GM10266 (cell line): ENCODE data around the gene ZFP64.

Experiments
- DNase-seq: peaks from one replicate; pipeline ENCODE4 v3.0.0; 2012; ENCODE audit errors: extremely low spot score
- CTCF ChIP-seq: IDR thresholded peaks from 2 replicates; pipeline ENCODE4 v1.5.1; 2012; ENCODE audit warnings: mild to moderate bottlenecking, low read depth; ENCODE audit not compliant: control insufficient read depth, insufficient read depth; ENCODE audit errors: missing control alignments

Gene ZFP64

GRCh38 chr20:52132337-52132736 lies 59.2 kb downstream of the ZFP64 start:
- no peak for TF ChIP-seq CTCF
- DNase-seq: no peak

- no peak for TF ChIP-seq CTCF
- no peak for DNase-seq
Observed at GRCh38 chr20:52131048-52131643, 60.4 kb downstream of the ZFP64 start.

- no peak for TF ChIP-seq CTCF
- no peak for DNase-seq
Observed at GRCh38 chr20:52130406-52130805, 61.2 kb downstream of the ZFP64 start.

- DNase-seq: no peak
- TF ChIP-seq CTCF: peak; percentile 3
Observed at GRCh38 chr20:52129611-52130010, 62.0 kb downstream of the ZFP64 start.

- no peak for TF ChIP-seq CTCF
- DNase-seq: no peak
Observed at GRCh38 chr20:52127309-52127708, 64.3 kb downstream of the ZFP64 start.

GRCh38 chr20:52124821-52125220 lies 66.8 kb downstream of the ZFP64 start:
- DNase-seq: no peak
- TF ChIP-seq CTCF: no peak

- no peak for TF ChIP-seq CTCF
- no peak for DNase-seq
Observed at GRCh38 chr20:52118696-52119095, 72.9 kb downstream of the ZFP64 start.
